ENCODE data around the gene RAB44.

The RAB44 gene

GRCh38 chr6:36668591-36668990, 29.0 kb upstream of the RAB44 start:
- no peak for FAIRE-seq

DNA sequence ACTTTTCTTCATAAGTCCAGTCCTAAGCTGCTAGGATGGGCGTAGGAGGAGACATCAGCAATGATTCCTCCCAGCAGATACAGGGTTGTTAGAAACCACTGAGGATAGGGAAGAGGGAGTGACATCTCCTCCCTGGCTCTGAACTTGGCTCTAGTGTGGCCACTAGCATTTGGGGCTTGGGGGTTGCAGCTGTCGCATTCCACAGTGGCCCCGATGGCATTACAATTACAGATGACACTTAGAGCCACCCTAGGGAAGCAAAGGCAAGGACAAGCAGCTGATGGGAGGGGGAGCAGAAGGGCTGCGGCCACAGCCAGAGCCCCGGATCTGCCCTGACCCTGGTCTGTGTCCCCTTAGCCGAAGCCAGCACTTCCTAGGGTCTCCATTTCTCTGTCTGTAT, 28.6 kb upstream of the RAB44 start:
- FAIRE-seq, result no peak

DNA sequence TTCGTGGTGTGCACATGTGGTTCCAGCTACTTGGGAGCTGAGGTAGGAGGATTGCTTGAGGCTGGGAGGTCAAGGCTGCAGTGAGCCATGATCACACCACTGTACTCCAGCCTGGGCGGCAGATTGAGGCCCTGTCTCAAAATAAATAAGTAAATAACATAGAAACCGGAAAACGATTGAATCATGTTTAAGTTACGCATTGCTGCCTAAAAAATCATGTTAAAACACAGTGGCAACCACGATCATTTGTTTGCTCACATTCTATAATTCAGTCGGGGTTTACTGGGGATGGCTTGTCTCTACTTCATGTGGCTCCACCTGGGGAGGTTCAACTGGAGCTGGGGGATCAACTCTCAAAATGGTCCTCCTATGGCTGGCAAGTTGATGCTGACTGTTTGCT, 27.4 kb upstream of the RAB44 start:
- no peak for FAIRE-seq

GRCh38 chr6:36671687-36672375, 25.8 kb upstream of the RAB44 start:
- FAIRE-seq, result no peak

DNA sequence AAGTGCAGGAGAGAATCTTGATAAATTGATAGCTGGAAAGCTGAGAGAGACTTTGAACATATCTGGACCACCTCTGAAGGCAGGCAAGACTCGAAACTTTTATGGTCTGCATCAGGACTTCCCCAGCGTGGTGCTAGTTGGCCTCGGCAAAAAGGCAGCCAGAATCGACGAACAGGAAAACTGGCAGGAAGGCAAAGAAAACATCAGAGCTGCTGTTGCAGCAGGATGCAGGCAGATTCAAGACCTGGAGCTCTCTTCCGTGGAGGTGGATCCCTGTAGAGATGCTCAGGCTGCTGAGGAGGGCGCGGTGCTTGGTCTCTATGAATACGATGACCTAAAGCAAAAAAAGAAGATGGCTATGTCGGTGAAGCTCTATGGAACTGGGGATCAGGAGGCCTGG, 23.7 kb upstream of the RAB44 start:
- no peak for FAIRE-seq

GRCh38 chr6:36674942-36675341, 22.7 kb upstream of the RAB44 start:
- no peak for FAIRE-seq

DNA sequence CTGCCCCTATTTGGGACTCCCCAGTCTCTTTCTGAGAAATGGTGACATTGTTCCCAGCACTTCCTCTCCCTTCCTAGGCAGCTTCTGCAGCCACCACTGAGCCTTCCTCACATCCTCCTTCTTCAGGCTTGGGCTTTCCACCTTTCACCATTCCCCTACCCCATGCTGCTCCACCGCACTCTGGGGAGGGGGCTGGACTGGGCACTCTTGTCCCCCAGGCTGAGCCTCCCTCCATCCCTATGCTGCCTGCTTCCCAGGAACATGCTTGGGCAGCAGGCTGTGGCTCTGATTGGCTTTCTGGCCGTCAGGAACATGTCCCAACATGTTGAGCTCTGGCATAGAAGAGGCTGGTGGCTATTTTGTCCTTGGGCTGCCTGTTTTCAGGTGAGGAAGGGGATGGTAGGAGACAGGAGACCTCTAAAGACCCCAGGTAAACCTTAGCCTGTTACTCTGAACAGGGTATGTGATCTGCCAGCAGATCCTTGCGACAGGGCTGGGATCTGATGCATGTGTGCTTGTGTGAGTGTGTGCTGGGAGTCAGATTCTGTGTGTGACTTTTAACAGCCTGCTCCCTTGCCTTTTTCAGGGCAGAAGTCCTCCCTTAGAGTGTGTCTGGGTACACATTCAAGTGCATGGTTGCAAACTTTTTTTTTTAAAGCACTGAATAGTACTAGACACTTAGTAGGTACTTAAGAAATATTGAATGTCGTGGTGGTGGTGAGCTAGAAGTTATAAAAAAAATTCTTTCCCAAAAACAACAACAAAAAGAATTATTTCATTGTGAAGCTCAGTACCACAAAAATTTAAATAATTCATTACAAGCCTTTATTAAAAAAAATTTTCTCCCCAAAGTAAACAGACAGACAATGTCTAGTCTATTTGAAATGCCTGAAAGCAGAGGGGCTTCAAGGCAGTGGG, 21.2 kb upstream of the RAB44 start:
- FAIRE-seq, result no peak

GRCh38 chr6:36677059-36677749, 20.4 kb upstream of the RAB44 start:
- no peak for FAIRE-seq

DNA sequence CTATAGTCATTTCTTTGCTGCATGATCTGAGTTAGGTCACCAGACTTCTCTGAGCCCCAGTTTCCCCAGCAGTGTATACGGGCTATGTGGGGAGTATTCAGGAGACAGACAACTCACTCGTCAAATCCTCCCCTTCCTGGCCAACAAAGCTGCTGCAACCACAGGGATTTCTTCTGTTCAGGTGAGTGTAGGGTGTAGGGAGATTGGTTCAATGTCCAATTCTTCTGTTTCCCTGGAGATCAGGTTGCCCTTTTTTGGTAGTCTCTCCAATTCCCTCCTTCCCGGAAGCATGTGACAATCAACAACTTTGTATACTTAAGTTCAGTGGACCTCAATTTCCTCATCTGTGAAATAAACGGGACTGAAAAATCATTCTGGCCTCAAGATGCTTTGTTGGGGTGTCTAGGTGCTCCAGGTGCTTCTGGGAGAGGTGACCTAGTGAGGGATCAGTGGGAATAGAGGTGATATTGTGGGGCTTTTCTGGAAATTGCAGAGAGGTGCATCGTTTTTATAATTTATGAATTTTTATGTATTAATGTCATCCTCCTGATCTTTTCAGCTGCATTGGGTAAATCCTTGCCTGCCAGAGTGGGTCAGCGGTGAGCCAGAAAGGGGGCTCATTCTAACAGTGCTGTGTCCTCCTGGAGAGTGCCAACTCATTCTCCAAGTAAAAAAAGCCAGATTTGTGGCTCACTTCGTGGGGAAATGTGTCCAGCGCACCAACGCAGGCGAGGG, 19.7 kb upstream of the RAB44 start:
- FAIRE-seq, result no peak

DNA sequence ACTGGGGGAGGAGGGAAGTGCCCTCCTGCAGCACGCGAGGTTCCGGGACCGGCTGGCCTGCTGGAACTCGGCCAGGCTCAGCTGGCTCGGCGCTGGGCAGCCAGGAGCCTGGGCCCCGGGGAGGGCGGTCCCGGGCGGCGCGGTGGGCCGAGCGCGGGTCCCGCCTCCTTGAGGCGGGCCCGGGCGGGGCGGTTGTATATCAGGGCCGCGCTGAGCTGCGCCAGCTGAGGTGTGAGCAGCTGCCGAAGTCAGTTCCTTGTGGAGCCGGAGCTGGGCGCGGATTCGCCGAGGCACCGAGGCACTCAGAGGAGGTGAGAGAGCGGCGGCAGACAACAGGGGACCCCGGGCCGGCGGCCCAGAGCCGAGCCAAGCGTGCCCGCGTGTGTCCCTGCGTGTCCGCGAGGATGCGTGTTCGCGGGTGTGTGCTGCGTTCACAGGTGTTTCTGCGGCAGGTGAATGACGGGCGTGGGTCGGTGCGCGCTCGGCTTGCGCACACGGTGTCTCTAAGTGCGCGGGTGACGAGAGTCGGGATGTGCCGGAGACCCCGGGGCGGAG, 19.1 kb upstream of the RAB44 start, which contains the start of gene CDKN1A:
Gene CDKN1A (plus strand): TSS at position 227 of the 555 bp plus-strand sequence. CDS start 5,388 bp downstream, outside the sequence.
- FAIRE-seq, result no peak

DNA sequence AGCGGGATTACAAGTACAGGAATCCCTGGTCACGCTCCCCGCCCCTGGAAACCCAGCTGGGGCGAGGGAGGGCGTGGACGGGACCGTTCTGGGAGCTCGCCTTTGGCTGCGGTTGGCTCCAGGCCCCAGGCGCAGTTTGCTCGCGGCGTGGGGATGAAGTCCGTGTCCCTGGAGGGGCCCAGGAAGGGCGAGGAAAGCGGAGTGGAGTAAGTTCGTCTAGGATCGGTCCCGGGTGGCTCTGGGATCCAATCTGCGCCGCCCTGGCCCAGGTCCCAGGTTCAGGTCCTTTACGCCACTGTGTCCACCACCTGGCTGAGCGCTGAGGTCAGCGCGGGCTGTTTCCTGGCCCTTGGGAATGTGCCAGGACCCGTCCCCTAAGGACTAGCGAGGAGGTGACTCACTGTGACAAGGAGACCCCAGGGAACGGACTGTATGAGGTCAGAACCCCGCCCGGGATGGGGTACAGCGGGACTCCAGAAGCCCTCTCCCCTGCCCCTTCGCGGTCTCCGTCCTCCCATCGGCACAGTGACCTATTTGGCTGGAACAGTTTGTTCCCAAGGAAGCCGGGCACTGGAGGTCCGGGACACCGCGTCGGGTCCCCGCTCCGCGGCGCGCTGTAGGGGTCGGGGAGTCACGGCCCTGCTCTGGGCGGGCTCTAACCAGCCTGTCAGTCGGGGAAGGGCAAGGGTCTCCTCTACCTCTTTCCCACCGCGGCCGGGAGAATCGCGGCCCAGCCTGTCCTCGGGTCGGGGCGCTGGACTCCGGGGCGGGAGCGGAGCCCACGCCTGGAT, 18.4 kb upstream of the RAB44 start:
- FAIRE-seq, result no peak

DNA sequence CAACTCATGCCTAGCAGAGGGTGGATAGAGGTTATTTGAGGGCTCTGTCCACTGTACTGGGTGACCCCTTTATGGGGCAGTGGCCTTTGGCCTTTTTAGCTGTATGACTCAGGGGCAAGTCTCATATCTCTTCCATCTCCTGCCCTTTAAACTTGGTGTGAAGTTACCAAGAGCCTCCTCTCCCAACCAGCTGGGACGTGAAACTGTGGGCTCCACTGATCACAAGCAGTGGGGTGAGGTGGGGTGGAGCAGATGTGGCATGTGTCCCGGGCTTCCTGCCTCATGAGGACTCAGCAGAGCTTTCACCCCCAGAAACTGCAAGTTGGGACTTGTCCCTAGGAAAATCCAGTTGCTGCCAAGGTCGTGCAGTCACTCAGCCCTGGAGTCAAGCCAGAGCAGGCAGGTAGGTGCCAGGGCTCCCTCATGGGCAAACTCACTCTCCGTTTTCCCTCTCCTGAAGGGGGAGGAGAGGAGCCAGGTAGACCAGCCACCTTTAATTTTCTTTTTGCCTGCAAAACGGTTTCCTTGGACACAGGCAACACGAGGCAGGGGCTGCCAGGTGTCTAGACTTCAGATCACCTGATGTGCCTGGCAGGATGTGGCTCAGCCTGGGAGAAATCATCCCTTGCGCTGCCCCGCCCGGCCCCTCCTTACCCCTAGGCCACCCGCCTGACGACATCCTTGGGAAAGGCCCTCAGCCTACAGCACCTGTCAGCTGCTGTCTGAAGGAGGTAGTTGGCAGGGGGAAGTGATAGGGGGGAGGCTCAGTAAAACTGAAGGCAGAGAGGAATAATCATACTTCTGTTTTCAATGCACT, 15.1 kb upstream of the RAB44 start:
- FAIRE-seq, result no peak

DNA sequence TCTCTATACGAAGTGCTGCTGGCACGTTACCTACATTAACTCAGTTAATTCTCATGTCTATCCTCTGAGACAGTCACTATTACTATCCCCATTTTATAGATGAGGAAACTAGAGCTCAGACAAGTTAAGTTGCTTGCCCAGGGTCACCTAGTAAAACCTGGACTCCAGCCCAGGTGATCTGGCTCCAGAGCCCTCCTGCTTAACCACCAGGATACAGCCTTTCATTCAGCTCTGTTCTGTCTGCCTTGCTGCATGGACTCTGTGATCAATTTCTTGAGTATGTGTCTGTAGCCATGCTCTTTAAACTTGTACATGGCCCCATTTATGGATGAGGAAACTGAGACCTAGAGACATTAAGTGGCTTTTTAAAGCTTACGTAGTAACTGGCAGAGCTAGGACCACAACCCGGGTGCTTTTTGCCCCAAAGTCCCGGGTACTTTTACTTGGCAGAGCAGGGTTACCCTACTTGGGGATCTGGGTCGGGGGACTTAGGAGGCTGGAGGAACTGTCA, 14.4 kb upstream of the RAB44 start:
- no peak for FAIRE-seq

DNA sequence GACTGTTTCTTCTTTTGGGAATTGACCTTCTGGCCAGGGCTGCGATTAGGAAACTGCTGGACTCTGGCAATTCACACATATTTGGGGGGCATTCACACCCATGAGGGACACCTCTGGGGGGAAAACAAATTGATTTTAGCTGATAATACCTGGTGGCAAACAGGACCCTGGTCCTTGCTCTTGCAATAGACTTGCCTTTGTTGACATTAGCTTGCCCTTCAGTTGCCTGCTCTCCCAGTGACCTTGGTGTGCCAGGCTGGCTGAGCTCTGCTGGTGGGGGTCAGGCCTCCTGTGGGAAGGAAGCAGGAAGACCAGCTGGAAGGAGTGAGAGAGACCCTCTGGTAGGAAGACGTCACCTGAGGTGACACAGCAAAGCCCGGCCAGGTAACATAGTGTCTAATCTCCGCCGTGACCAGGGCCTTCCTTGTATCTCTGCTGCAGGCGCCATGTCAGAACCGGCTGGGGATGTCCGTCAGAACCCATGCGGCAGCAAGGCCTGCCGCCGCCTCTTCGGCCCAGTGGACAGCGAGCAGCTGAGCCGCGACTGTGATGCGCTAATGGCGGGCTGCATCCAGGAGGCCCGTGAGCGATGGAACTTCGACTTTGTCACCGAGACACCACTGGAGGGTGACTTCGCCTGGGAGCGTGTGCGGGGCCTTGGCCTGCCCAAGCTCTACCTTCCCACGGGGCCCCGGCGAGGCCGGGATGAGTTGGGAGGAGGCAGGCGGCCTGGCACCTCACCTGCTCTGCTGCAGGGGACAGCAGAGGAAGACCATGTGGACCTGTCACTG, 13.8 kb upstream of the RAB44 start:
- FAIRE-seq, result no peak

DNA sequence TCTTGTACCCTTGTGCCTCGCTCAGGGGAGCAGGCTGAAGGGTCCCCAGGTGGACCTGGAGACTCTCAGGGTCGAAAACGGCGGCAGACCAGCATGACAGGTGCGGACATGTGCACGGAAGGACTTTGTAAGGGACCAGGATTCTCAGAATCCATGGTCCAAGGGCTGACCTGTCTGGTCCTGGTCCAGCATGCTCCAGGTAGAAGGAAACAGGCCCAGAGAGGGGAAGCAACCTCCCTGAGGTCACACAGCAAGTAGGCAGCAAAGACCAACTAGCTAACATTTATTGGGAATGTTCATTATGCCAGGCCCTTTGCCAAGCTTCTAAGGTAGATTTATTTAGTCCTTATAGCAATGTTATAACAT, 13.2 kb upstream of the RAB44 start:
- FAIRE-seq, result no peak

DNA sequence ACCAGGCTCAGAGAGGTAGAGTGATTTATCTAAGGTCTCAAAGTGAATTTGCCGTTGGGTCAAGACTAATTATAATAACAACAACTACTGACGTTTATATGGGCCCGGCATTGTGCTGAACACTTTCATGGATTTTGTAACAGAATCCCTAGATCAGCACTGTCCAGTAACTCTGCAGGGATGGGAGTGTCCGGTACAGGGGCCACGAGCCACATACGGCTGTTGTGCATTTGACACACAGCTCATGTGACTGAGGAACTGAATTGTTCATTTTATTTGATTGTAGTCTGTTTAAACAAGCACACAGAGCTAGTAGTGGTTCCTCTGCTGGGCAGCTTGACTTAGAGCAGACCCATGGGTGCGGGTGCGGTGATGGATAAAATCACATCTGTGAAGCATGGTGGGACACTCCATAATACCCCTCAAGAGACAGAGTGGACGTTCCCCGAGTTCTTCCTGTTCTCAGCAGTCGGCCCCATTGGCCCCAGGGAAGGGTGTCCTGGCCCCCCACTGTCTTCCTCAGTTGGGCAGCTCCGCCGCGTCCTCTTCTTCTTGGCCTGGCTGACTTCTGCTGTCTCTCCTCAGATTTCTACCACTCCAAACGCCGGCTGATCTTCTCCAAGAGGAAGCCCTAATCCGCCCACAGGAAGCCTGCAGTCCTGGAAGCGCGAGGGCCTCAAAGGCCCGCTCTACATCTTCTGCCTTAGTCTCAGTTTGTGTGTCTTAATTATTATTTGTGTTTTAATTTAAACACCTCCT, 12.3 kb upstream of the RAB44 start:
- no peak for FAIRE-seq

DNA sequence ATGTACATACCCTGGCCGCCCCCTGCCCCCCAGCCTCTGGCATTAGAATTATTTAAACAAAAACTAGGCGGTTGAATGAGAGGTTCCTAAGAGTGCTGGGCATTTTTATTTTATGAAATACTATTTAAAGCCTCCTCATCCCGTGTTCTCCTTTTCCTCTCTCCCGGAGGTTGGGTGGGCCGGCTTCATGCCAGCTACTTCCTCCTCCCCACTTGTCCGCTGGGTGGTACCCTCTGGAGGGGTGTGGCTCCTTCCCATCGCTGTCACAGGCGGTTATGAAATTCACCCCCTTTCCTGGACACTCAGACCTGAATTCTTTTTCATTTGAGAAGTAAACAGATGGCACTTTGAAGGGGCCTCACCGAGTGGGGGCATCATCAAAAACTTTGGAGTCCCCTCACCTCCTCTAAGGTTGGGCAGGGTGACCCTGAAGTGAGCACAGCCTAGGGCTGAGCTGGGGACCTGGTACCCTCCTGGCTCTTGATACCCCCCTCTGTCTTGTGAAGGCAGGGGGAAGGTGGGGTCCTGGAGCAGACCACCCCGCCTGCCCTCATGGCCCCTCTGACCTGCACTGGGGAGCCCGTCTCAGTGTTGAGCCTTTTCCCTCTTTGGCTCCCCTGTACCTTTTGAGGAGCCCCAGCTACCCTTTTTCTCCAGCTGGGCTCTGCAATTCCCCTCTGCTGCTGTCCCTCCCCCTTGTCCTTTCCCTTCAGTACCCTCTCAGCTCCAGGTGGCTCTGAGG, 11.5 kb upstream of the RAB44 start:
- FAIRE-seq, result no peak

Measured in TTC549 (cell line).